HUES64 (cell line): ENCODE measurements around the gene COL2A1.

Source experiments
- H3K27ac ChIP-seq: 2 replicates; pipeline ENCODE4 v1.7.0; 2013; ENCODE audit warnings: low read depth, low read length, inconsistent platforms
- H3K27me3 ChIP-seq: 2 replicates; pipeline ENCODE4 v1.6.1; 2013; ENCODE audit warnings: mild to moderate bottlenecking, low read length; ENCODE audit not compliant: insufficient read depth
- H3K36me3 ChIP-seq: 2 replicates; pipeline ENCODE4 v1.6.1; 2013; ENCODE audit warnings: mild to moderate bottlenecking, low read length; ENCODE audit not compliant: insufficient read depth
- H3K4me1 ChIP-seq: 2 replicates; pipeline ENCODE4 v1.6.1; 2013; ENCODE audit warnings: mild to moderate bottlenecking, low read length, moderate library complexity; ENCODE audit not compliant: insufficient read depth
- H3K4me3 ChIP-seq: 2 replicates; pipeline ENCODE4 v1.5.1; 2013; ENCODE audit warnings: mild to moderate bottlenecking, low read length, moderate library complexity
- H3K9ac ChIP-seq: 2 replicates; pipeline ENCODE4 v1.6.1; 2013; ENCODE audit warnings: mild to moderate bottlenecking, low read depth, low read length
- H3K9me3 ChIP-seq: 2 replicates; pipeline ENCODE4 v1.6.1; 2013; ENCODE audit warnings: low read depth, low read length; ENCODE audit not compliant: insufficient read depth
- WGBS: fragments of 150-250, 120-280 bp; methylation state at CpG from one replicate; pipeline ENCODE4 v1.1.7; 2013; ENCODE audit warnings: missing lambda C conversion rate; 5-methylcytosine and 5-hydroxymethylcytosine counted together

Gene COL2A1

GRCh38 chr12:48019639-48020265 is 15.5 kb upstream of the COL2A1 start:
- WGBS, result 56% methylated on average over 3 of the region's 3 CpGs
- H3K4me1 ChIP-seq, result peaks cover 22% of the 10 kb centered on the region
- no peak overlapping the region for H3K4me3 ChIP-seq
- H3K9me3 ChIP-seq, result no peaks in the 10 kb centered on the region
- peaks cover 98% of the 10 kb centered on the region for H3K27me3 ChIP-seq
- H3K27ac ChIP-seq, result no peak overlapping the region
- no peak overlapping the region for H3K9ac ChIP-seq
- no peaks in the 10 kb centered on the region for H3K36me3 ChIP-seq

- H3K4me1 ChIP-seq, result peaks cover 17% of the 10 kb centered on the region
- no peaks in the 10 kb centered on the region for H3K36me3 ChIP-seq
- 55% methylated on average over 4 of the region's 4 CpGs for WGBS
- H3K4me3 ChIP-seq, result no peak overlapping the region
- H3K9me3 ChIP-seq, result no peaks in the 10 kb centered on the region
- H3K9ac ChIP-seq, result no peak overlapping the region
- H3K27me3 ChIP-seq, result peaks cover 98% of the 10 kb centered on the region
- no peak overlapping the region for H3K27ac ChIP-seq
Observed at GRCh38 chr12:48018618-48018995, 14.3 kb upstream of the COL2A1 start.

DNA sequence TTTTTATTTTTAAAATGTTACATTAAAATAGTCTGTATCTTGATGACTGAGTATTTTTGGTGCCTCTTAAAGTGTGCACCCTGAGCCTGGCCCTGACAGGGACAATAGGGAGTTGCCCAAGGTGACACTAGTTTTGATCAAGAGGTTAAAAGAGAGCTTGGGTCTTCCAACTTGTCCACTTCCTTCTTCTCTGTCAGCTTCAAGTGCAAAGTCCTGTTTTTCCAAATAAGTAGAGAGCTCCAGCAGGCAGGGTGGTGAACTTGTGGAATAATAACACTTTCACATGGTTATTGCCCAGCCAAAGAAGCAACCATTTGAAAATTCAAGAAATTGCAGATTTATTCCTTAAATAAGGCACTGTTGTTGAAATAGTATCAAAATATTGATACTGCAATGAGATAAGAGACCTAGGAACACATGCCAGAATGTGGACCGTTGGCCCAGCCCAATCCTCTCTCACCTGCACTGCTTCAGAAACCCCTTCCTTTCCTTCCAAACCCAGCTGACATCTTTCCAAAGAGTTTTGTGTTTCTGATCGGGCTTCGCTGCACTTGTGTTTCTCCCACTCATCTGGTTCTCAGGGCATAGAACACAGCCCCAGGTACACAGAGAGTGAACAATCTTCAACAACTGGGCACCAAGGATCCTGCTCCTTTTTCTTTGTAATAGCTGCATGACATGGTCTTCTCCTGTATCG is 13.8 kb upstream of the COL2A1 start:
- Histone ChIP-seq H3K36me3 (no peaks in the 10 kb centered on the region), H3K27me3 (peaks cover 98% of the 10 kb centered on the region), H3K9ac (no peak overlapping the region), H3K27ac (no peak overlapping the region), H3K4me1 (peaks cover 12% of the 10 kb centered on the region; the same call in 1 of the 2 replicates), H3K4me3 (no peak overlapping the region), H3K9me3 (no peaks in the 10 kb centered on the region)
- 81% methylated on average over 4 of the region's 4 CpGs for WGBS

DNA sequence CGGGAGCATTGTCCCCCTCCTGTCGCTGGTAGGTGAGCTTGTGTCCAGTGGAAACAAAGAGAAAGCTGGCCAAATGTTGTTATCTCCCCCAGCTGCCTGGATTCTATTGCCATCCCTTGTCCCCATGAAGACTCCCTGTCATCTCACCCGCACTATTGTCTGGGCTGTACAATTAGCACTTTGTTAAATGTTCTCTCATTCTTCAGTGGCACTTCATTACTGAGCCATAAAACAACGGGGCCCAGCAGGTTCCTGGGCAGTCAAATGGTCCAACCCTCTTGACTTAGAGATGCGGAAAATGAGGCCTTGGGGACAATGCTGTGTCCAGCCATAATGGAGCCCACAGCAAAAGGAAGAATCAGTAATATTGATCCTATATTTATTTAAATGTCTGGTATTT is 13.2 kb upstream of the COL2A1 start:
- WGBS, result 57% methylated on average over 5 of the region's 5 CpGs
- H3K9me3 ChIP-seq, result no peaks in the 10 kb centered on the region
- no peaks in the 10 kb centered on the region for H3K36me3 ChIP-seq
- H3K4me1 ChIP-seq, result peaks cover 6% of the 10 kb centered on the region; the same call in 1 of the 2 replicates
- peaks cover 98% of the 10 kb centered on the region for H3K27me3 ChIP-seq
- no peak overlapping the region for H3K27ac ChIP-seq
- H3K9ac ChIP-seq, result no peak overlapping the region
- H3K4me3 ChIP-seq, result no peak overlapping the region

DNA sequence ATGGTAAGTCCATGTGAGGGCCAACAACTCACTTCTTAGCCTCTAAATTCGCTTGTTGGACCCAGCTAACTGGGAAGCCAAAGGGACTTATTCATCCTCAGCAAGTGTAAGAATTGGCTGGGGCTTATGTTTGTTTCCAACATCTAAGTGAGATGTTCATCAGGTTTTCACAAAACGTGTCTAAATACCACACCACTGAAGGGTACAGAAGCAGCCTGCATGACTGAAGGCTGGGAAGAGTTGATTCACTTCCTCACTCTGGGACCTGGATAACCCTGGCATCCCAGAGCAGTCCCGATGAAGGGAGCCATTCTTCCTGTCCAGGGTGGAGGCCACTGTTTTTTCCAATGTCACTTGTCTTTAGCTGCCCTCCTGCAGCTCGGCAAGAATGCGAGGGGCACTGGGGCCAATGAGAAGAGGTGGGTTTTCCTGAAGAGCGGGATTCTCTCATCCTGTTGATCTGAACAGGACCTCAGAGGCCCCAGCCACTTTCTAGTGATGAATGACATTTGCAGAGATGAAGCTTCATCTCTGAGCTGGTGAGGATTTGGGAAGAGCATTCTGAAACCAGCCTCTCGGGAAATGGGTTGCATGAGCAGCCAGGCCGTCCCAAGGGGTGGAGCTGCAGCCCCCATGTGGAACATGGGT is 12.2 kb upstream of the COL2A1 start:
- no peaks in the 10 kb centered on the region for H3K36me3 ChIP-seq
- H3K9me3 ChIP-seq, result no peaks in the 10 kb centered on the region
- H3K9ac ChIP-seq, result no peak overlapping the region
- peaks cover 100% of the 10 kb centered on the region for H3K27me3 ChIP-seq
- H3K4me1 ChIP-seq, result no peaks in the 10 kb centered on the region
- no peak overlapping the region for H3K4me3 ChIP-seq
- 48% methylated on average over 8 of the region's 8 CpGs for WGBS
- H3K27ac ChIP-seq, result no peak overlapping the region

GRCh38 chr12:48015954-48016353 is 11.7 kb upstream of the COL2A1 start:
- Histone ChIP-seq H3K27ac (no peak overlapping the region), H3K4me1 (no peaks in the 10 kb centered on the region), H3K9ac (no peak overlapping the region), H3K27me3 (peaks cover 100% of the 10 kb centered on the region), H3K4me3 (no peak overlapping the region), H3K9me3 (no peaks in the 10 kb centered on the region), H3K36me3 (no peaks in the 10 kb centered on the region)
- WGBS, result 84% methylated on average over 7 of the region's 7 CpGs

- 89% methylated on average over 1 of the region's 1 CpG for WGBS
- Histone ChIP-seq H3K9me3 (no peaks in the 10 kb centered on the region), H3K4me1 (no peaks in the 10 kb centered on the region), H3K27me3 (peaks cover 100% of the 10 kb centered on the region), H3K9ac (no peak overlapping the region), H3K4me3 (no peak overlapping the region), H3K36me3 (no peaks in the 10 kb centered on the region), H3K27ac (no peak overlapping the region)
Observed at GRCh38 chr12:48015129-48015528, 10.9 kb upstream of the COL2A1 start.

- Histone ChIP-seq H3K9me3 (no peaks in the 10 kb centered on the region), H3K36me3 (no peaks in the 10 kb centered on the region), H3K27ac (no peak overlapping the region), H3K4me3 (no peak overlapping the region), H3K4me1 (no peaks in the 10 kb centered on the region), H3K9ac (no peak overlapping the region), H3K27me3 (peaks cover 100% of the 10 kb centered on the region)
- 63% methylated on average over 2 of the region's 2 CpGs for WGBS
Observed at GRCh38 chr12:48013287-48013686, 9.0 kb upstream of the COL2A1 start.

GRCh38 chr12:48012070-48012469 is 7.8 kb upstream of the COL2A1 start:
- Histone ChIP-seq H3K36me3 (no peaks in the 10 kb centered on the region), H3K9ac (no peak overlapping the region), H3K27ac (no peak overlapping the region), H3K9me3 (no peaks in the 10 kb centered on the region), H3K4me1 (no peaks in the 10 kb centered on the region), H3K27me3 (peaks cover 100% of the 10 kb centered on the region), H3K4me3 (no peak overlapping the region)
- 71% methylated on average over 7 of the region's 8 CpGs for WGBS

DNA sequence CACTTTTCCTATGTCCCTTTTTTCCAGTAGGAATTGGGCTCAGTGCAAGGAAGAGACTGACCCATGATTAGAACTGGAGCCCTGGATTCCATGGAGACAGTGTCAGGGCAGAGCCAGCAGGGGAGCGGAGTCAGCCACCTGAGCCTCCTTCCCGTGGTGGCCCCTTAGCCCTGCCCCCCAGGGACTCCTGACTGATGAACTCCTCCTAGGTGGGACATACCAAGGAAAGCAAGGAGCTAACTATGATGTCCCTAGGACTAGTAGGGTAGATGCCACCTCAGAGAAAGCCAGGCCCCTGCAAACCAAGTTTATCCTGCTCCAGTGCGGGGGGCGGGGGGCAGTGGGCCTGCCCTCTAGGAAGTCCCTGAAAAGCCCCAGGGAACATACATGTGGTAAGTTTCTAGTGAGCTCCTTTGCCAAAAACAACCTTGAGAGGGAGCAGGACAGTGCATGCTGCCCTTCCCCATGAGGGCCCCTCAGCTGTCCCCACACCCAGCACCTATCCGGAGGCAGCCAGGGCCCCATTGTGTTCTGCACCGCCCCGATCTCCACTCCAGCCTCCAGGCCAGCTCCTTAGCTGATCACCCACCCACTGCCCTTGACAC is 6.2 kb upstream of the COL2A1 start:
- H3K27ac ChIP-seq, result no peak overlapping the region
- H3K27me3 ChIP-seq, result peaks cover 100% of the 10 kb centered on the region
- no peaks in the 10 kb centered on the region for H3K36me3 ChIP-seq
- 42% methylated on average over 7 of the region's 7 CpGs for WGBS
- H3K4me3 ChIP-seq, result no peak overlapping the region
- 0 out of 2 replicates have a peak, but pooled peaks cover 4% of the 10 kb centered on the region for H3K4me1 ChIP-seq
- no peak overlapping the region for H3K9ac ChIP-seq
- no peaks in the 10 kb centered on the region for H3K9me3 ChIP-seq

GRCh38 chr12:48009471-48009870 is 5.2 kb upstream of the COL2A1 start:
- Histone ChIP-seq H3K9ac (no peak overlapping the region), H3K36me3 (no peaks in the 10 kb centered on the region), H3K27ac (no peak overlapping the region), H3K27me3 (peaks cover 100% of the 10 kb centered on the region), H3K9me3 (no peaks in the 10 kb centered on the region), H3K4me3 (no peak overlapping the region), H3K4me1 (0 out of 2 replicates have a peak, but pooled peaks cover 5% of the 10 kb centered on the region)
- WGBS, result 71% methylated on average over 1 of the region's 1 CpG
